Esophagus muscularis mucosa (tissue), 3 donors: Measurements from ENCODE around the gene TUBB3.

Experiments used
- POLR2A ChIP-seq: fragments of 450-650 bp; IDR thresholded peaks from one replicate; pipeline ENCODE4 v1.6.1; 2017; ENCODE audit warnings: antibody characterized with exemption, moderate library complexity, mild to moderate bottlenecking, low read depth
- TF ChIP-seq, protein P1 (sequence below), 3 experiments: fragments of 200-600 bp in 2 of 3; fragments of 450-650 bp in 1 of 3; sonication (generic) in 2 of 3; IDR thresholded peaks; one replicate each; pipeline ENCODE4 v1.5.1; 2017 to 2019; ENCODE audit warnings: antibody characterized with exemption in 3 of 3, mild to moderate bottlenecking in 2 of 3, moderate library complexity in 1 of 3

DNA sequence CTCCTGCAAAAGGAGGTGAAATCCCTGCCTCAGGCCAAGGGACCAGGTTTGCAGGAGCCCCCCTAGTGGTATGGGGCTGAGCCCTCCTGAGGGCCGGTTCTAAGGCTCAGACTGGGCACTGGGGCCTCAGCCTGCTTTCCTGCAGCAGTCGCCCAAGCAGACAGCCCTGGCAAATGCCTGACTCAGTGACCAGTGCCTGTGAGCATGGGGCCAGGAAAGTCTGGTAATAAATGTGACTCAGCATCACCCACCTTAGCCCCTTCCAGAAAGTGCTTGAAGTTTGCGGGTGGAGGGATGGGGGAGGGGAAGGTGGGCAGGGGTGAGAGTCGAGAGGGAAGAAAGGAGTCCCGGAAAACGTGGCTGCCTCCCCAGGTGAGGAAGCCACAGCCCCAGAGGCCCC is 2.4 kb upstream of the TUBB3 start:
- TF ChIP-seq, protein P1, sequence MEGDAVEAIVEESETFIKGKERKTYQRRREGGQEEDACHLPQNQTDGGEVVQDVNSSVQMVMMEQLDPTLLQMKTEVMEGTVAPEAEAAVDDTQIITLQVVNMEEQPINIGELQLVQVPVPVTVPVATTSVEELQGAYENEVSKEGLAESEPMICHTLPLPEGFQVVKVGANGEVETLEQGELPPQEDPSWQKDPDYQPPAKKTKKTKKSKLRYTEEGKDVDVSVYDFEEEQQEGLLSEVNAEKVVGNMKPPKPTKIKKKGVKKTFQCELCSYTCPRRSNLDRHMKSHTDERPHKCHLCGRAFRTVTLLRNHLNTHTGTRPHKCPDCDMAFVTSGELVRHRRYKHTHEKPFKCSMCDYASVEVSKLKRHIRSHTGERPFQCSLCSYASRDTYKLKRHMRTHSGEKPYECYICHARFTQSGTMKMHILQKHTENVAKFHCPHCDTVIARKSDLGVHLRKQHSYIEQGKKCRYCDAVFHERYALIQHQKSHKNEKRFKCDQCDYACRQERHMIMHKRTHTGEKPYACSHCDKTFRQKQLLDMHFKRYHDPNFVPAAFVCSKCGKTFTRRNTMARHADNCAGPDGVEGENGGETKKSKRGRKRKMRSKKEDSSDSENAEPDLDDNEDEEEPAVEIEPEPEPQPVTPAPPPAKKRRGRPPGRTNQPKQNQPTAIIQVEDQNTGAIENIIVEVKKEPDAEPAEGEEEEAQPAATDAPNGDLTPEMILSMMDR (IDR thresholded peaks at IDR 0.05): no peak
- TF ChIP-seq POLR2A: no peak
